Measurements from ENCODE around the gene SHE.

- TF ChIP-seq CTCF (conservative IDR thresholded peaks at IDR 0.05; ENCODE audit: low read depth in 2 of 2) (peak; percentile 94 to 99), ZNF462 (CRISPR knock-in tag; IDR thresholded peaks at IDR 0.05) (no peak), EZH2 (IDR thresholded peaks at IDR 0.05; ENCODE audit: low read depth, unreplicated experiment) (no peak), REST (IDR thresholded peaks at IDR 0.05; ENCODE audit: unreplicated experiment) (no peak), NANOG (IDR thresholded peaks at IDR 0.05; ENCODE audit: borderline replicate concordance) (no peak), ETS1 (IDR thresholded peaks at IDR 0.05) (no peak), POLR2AphosphoS5 (IDR thresholded peaks at IDR 0.05; ENCODE audit: low read depth) (no peak), STAT1 (IDR thresholded peaks at IDR 0.05; ENCODE audit: unreplicated experiment) (no peak), EZH2phosphoT487 (IDR thresholded peaks at IDR 0.05; ENCODE audit: unreplicated experiment) (no peak), CREB1 (CRISPR knock-in tag; IDR thresholded peaks at IDR 0.05; ENCODE audit: low read depth) (no peak), JUNB (IDR thresholded peaks at IDR 0.05; ENCODE audit: unreplicated experiment) (no peak), ZNF331 (CRISPR knock-in tag; IDR thresholded peaks at IDR 0.05; ENCODE audit: low read depth) (no peak), ZNF114 (CRISPR knock-in tag; IDR thresholded peaks at IDR 0.05) (no peak)
Measured at GRCh38 chr1:154479764-154480421, 22.3 kb downstream of the SHE start.
